Left cardiac atrium (tissue), 4 donors: ENCODE measurements around the gene RNF146. TPM values are rescaled to one million over a fixed set of nuclear protein-coding genes. Genes with fewer than 3 reads are reported as not detected.
"Not testable (repeated sequence)": the region's sequence is repeated elsewhere in the genome, so short reads cannot be mapped to it uniquely, and the experiment has no call there.

Experiments used
- ATAC-seq, 2 donors: fragments of 200-7000 bp; cut with Tn5 transposase; one replicate each; pipeline ENCODE4 v1.9.1; 2020; ENCODE audit warnings: mild to moderate bottlenecking in 2 of 2, moderate library complexity in 2 of 2
- DNase-seq: peaks from one replicate; pipeline ENCODE4 v3.0.0-alpha.2; 2020
- intact Hi-C, 2 donors: fragments of 100-400 bp; cut with DNase I; formaldehyde crosslinking; loops; one replicate each; pipeline versions ENCODE4 v1.14.1 to v1.15.1; 2022 to 2023
- total RNA-seq, 2 donors: library from RNA; stranded (reverse); fragmentation: NEBNext Ultra II Directional; extraction: Animal tissue kit (Norgen Biotek cat#: 25700); gene quantifications; one replicate each; pipeline ENCODE4 v1.2.1, GENCODE V29; 2021
- donor health status: DM: no; HTN: yes; CAD: no.
- donor health status: DM: no; HTN: yes; CAD: no; lungs with severe emphysema.
- donor health status: DM: yes; HTN: yes; CAD: no.
- donor health status: Dilated cardiomyopathy.

RNF146 gene
- total RNA-seq, 2 donors from 2014 or later, result 36.8 to 44.9 TPM

DNA sequence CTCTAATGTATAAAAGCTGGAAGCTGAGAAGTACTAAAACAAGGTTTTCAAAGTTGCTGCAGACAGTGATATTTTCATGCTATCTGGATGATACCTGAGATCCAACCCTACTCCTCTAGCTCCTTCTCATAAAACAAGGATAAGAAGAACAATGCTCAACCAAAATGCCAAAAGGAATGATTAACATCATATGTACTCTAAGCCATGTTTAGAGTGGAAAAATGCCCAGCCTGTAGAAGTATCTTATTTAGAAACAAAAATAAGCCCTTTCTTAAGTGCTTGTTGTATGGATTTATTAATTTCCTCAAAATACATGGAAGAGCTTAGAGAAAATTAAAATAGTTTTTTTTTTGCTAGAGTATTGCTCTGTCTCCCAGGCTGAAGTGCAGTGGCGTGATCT, 53.0 kb downstream of the RNF146 start:
- no peak for ATAC-seq
- intact Hi-C loops, result no loop called here
- no peak for DNase-seq

DNA sequence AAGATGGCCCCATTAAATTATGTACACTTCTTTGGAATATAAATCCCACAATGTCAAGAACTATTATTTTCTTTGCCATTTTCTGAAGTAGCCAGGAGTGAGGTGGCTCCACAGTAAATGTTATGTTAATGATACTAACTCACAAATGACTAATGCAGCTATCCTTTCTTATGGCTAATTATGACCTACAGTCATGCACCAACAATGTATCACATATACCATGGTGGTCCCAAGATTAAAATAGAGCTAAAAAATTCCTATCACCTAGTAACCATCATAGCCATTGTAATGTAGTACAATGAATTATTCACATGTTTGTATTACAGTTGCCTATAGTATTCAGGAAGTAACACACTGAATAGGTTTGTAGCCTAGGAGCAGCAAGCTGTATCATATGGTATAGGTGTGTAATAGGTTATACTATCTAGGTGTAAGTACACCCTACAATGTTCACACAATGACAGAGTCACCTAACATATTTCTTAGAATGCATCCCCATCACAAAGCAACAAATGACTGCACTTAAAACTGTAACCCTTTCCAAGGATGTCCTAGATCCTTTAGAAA, 61.5 kb downstream of the RNF146 start:
- intact Hi-C loops, result no loop called here
- no peak for ATAC-seq

GRCh38 chr6:127331256-127331655, 64.6 kb downstream of the RNF146 start:
- intact Hi-C loops, DNase-seq, ATAC-seq: not testable (repeated sequence)

More for the DNA sequence above, 61.5 kb downstream of the RNF146 start:
- no peak for DNase-seq

DNA sequence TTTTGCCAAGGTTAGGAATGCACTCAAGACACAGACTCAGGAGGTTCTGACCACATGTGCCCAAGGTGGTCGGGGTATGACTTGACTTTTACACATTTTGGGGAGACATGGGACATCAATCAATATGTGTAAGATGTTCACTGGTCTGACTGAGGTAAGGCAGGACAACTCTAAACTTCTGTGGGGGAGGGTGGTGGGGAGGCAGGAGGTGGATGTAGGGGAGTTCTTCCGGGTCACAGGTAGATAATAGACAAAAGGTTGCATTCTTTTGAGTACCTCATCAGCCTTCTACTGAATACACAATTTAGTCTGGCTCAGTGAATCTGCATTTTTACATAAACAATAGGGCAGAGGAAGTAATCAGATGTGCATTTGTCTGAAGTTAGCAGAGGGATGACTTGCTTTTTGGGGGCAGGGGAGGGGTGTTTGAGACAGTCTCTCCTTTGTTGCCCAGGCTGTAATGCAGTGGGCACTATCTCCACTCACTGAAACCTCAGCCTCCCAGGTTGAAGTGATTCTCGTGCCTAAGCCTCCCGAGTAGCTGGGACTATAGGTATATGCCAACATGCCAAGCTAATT, 65.8 kb downstream of the RNF146 start:
- intact Hi-C loops, result no loop called here
- no peak for ATAC-seq
- DNase-seq, result no peak

Other genes starting within 250 kb of the RNF146 start
- gene RSPO3, start 148.2 kb upstream of the RNF146 start, total RNA-seq, result 1 to 10 TPM in 1 of 2 donors, under 1 TPM in 1; 0.94 to 1.9 TPM
- gene ECHDC1, start 76.7 kb downstream of the RNF146 start, total RNA-seq, result 10 to 100 TPM; 41.1 to 62.9 TPM
- 10 to 100 TPM in 1 of 2 donors, 1 to 10 TPM in 1; 1.5 to 12.9 TPM for gene KIAA0408, start 192.5 kb downstream of the RNF146 start, total RNA-seq